HEK293T (cell line): ENCODE data around the gene FAM174B.

Experiments
- CTBP1 ChIP-seq: fragments of 450-650 bp; IDR thresholded peaks from 2 replicates; pipeline ENCODE4 v1.6.1; 2016; ENCODE audit warnings: borderline replicate concordance
- FOXK2 ChIP-seq: fragments of 450-650 bp; IDR thresholded peaks from 2 replicates; pipeline ENCODE4 v1.6.1; 2016; ENCODE audit warnings: mild to moderate bottlenecking
- L3MBTL2 ChIP-seq: fragments of 450-650 bp; conservative IDR thresholded peaks from 2 replicates; pipeline ENCODE4 v1.6.1; 2016; ENCODE audit warnings: mild to moderate bottlenecking

DNA sequence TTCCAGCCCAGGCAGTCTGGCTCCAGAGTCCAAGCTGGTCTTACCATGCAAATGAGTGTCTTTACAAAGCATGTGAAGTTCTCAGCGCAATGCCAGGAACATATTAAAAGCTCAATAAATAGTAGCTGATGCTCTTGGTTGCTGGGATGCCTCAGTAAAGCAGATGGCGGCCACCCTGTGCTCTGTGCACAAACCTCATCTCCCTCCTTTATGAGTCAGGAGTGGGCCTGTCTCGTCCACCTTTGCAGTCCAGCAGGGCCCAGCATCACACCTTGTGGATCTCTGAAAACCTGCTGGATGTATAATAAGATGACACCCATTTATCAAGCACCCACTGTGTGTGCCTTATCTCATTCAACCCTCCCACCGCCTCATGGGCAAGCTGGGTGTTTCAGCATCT is 42.7 kb downstream of the FAM174B start:
- TF ChIP-seq L3MBTL2 (no peak), CTBP1 (no peak), FOXK2 (no peak)
